Coronary artery (tissue), 2 donors: Measurements from ENCODE around the gene CTDSPL2.
A peak's percentile ranks its signal among the peaks of the same experiment; 100 is the strongest.

Source experiments
- DNase-seq: peaks from one replicate; pipeline ENCODE4 v3.0.0-alpha.2; 2017; ENCODE audit warnings: low spot score
- H3K27ac ChIP-seq, 2 donors: fragments of 200-600 bp; sonication (generic); one replicate each; pipeline ENCODE4 v1.5.1; 2016 to 2019
- H3K4me3 ChIP-seq: fragments of 200-600 bp; sonication (generic); 2 replicates; pipeline ENCODE4 v1.5.1; 2016; ENCODE audit warnings: mild to moderate bottlenecking, moderate library complexity
- TF ChIP-seq, protein P1 (sequence below): fragments of 200-600 bp; sonication (generic); IDR thresholded peaks from one replicate; pipeline ENCODE4 v1.5.1; 2019; ENCODE audit warnings: antibody characterized with exemption

Gene CTDSPL2

DNA sequence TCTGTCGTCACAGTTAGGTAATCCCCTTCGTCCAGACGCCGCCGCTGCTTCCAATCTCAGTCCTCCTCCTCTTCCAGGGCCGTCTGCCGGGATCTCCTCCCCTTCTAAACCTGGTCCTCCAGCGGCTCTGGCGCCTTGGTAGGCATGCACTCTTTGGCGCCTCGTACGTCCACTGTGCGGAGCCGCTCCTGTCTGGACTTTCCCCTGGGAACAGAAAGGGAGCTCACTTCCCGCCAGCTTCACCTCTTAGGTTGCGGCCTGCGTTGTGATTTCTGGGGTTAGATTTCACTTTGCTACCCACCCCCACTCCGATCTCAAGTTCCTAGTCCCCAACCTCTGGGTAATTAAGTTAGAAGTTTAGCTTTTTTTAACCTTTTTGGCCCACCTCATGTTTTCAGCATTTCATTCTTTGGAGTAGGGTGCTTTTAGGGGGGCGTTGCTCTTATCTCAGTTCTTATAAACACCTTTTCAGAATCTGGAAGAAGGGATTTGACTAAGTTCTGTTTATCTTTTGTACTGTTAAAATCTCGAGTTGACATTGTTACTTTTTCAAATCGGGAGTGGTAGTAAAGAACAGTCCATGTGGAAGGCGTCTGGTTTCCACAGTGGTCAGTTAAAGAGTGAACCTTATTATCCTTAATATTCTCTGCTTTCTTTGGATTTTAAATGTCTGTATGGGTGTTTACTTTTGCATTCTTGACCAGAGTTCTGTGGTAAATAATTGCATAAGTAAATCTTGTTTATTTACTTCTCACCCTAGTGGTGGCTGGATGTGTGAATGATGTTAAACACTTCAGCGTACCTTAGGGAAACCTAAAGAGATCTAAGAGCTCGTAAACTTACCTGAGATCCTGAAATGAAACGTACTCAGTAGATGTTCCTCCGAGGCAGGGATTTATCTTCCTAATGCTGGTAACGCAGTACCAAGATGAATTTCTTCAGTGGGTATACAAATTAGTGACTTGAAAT is 611 bp downstream of the CTDSPL2 start:
- Histone ChIP-seq H3K27ac (peak overlapping the region; percentile 88 to 96), H3K4me3 (peak overlapping the region; percentile 94)
- TF ChIP-seq, protein P1, sequence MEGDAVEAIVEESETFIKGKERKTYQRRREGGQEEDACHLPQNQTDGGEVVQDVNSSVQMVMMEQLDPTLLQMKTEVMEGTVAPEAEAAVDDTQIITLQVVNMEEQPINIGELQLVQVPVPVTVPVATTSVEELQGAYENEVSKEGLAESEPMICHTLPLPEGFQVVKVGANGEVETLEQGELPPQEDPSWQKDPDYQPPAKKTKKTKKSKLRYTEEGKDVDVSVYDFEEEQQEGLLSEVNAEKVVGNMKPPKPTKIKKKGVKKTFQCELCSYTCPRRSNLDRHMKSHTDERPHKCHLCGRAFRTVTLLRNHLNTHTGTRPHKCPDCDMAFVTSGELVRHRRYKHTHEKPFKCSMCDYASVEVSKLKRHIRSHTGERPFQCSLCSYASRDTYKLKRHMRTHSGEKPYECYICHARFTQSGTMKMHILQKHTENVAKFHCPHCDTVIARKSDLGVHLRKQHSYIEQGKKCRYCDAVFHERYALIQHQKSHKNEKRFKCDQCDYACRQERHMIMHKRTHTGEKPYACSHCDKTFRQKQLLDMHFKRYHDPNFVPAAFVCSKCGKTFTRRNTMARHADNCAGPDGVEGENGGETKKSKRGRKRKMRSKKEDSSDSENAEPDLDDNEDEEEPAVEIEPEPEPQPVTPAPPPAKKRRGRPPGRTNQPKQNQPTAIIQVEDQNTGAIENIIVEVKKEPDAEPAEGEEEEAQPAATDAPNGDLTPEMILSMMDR = no peak
- DNase-seq = no peak

DNA sequence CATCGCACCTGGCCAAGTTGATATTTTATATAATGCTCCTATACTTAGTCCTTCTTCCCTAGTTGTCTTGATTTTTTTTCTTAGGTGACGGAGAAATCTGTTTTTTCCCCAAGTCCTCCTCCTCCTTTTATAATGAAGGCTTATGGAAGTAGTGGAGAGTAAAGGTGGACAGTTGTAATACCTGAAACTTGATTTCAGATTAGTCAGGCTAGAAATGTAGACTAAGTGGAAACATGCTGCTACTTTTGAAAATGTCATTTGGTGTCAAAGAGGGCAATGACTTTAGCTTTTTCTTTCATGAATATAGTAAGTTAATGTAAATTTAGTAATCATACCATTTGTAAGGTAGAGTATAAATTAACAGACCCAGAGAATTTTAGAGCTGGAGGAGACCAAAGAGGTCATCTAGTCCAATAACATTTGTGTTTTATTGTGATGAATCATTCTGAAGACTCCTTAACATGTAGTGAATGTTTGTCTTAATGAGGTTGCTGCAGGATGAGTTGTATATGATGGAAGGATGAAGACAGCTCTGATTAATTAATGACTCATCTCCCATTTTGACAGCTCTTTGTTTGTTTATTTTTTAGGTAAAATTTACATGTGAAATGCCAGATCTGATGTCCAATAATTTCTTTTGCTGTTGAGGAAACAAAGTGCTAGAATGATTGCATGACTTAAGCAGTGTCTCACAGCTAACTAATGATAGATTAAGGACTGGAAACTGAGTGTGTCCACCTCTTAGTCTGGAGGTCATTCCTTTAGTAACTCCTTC is 8.7 kb downstream of the CTDSPL2 start:
- no peak for DNase-seq
- H3K4me3 ChIP-seq = no peak overlapping the region
- TF ChIP-seq, protein P1 = no peak
- no peak overlapping the region for H3K27ac ChIP-seq

DNA sequence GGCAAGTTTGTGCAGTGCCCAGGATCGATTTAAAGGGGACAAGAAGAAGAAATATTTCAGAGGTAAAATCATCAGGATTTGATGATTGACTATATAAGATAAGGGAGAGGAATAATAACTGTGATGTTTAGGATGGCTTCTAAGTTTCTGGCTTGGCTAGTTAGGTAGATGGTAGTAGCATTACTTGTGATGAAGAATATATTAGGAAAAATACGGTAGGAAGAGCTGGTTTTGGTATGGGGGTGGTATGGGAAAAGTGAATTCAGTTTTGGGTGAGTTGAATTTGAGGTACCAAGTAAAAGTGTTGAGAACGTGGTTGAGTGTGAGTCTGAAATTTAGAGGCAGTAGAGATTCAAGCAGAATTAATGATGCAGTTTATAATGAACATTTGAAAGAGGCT is 11.0 kb downstream of the CTDSPL2 start:
- DNase-seq = no peak
- H3K4me3 ChIP-seq = no peak overlapping the region
- H3K27ac ChIP-seq = no peak overlapping the region
- TF ChIP-seq, protein P1 = no peak

DNA sequence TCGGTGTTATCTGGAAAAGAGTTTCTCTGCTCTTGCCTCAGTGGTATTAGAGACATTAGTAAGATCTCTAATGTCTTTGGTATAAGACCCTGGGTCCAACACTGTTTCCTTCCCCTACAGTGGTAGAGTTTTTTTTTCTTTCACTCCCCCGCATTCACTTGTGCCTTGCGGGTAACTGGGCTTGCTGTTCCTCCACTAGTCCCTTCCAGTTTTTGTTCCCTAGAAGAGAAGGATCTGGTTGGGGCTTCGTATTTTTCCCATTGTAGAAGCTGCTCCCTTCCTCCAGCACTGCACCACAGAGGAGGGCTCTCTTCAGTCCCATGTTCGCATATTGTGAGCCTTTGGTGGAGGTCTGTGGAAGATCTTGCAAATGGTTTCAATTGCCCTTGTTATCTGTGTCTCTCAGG is 13.7 kb downstream of the CTDSPL2 start:
- TF ChIP-seq, protein P1 = no peak

DNA sequence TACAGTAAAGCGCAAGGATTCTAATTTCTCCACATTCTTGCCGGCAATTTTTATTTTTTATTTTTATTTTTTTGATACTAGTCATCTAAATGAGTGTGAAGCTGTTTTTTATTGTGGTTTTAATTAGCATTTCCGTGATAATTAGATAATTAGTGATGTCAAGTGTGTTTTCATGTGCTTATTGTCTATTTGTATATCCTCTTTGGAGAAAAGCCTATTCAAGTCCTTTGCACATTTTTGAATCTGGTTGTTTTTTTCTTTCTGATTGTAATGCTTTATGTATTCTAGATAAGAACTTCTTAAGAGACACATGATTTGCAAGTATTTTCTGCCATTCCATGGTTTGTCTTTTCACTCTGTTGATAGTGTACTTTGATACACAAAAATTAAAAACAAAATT is 16.1 kb downstream of the CTDSPL2 start:
- Histone ChIP-seq H3K4me3 (no peak overlapping the region), H3K27ac (no peak overlapping the region)
- TF ChIP-seq, protein P1 = no peak
- DNase-seq = no peak

More for the DNA sequence above, 13.7 kb downstream of the CTDSPL2 start:
- no peak overlapping the region for H3K27ac ChIP-seq
- no peak for DNase-seq
- H3K4me3 ChIP-seq = no peak overlapping the region

DNA sequence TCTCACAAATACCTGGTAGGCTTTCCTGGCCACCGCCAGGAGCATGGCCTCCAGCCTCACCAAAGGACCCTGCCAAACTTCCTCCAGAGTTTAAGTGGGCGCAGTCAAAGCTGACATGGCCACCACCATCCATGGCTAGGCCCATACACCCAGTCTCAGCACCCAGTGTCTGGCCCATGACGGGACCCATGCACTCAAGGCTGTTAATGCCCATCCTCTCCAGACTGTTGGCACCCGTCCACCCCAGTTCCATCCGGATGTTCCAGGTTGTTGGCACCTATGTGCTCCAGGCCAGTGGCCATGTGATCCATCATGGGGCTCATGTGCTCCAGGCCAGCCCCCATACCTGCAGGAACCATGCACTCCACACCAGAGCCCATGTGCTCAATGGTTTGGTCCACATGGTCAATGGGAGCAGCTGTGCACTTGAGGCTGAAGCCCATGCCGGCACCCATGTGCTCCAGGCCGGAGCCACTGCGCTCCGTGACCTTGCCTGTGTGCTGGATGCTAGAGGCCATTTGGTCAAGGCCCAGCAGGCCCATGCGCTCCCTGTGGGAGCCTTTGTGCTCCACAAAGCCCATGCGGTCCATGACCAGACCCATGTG is 20.4 kb downstream of the CTDSPL2 start:
- no peak overlapping the region for H3K27ac ChIP-seq
- no peak for DNase-seq
- H3K4me3 ChIP-seq = no peak overlapping the region
- TF ChIP-seq, protein P1 = no peak
